OCI-LY1 (cell line): ENCODE data around the gene SLC25A4.

Experiments
- H2AFZ ChIP-seq: fragments of 200-600 bp; sonication (generic), shearing (Covaris generic); 2 replicates; pipeline ENCODE4 v1.6.0; 2014; ENCODE audit warnings: antibody characterized with exemption, mild to moderate bottlenecking, low read length
- H3F3A ChIP-seq: fragments of 200-600 bp; sonication (generic), shearing (Covaris generic); 2 replicates; pipeline ENCODE4 v1.6.0; 2014; ENCODE audit warnings: mild to moderate bottlenecking, antibody characterized with exemption, low read length, moderate library complexity; ENCODE audit not compliant: insufficient read depth
- H3K27ac ChIP-seq: fragments of 200-600 bp; sonication (generic); 2 replicates; pipeline ENCODE4 v1.5.1; 2014; ENCODE audit warnings: low read length, mixed run types, mild to moderate bottlenecking, low read depth; ENCODE audit not compliant: poor library complexity, severe bottlenecking
- H3K27me3 ChIP-seq: fragments of 200-600 bp; sonication (generic); 2 replicates; pipeline ENCODE4 v1.6.0; 2014; ENCODE audit warnings: antibody characterized with exemption, mild to moderate bottlenecking, low read length, moderate library complexity; ENCODE audit not compliant: insufficient read depth
- H3K36me3 ChIP-seq: fragments of 200-600 bp; sonication (generic); 2 replicates; pipeline ENCODE4 v1.6.1; 2014; ENCODE audit warnings: mild to moderate bottlenecking, antibody characterized with exemption, low read length, moderate library complexity, mixed read lengths; ENCODE audit not compliant: insufficient read depth
- H3K4me1 ChIP-seq: fragments of 200-600 bp; sonication (generic); 2 replicates; pipeline ENCODE4 v1.5.1; 2014; ENCODE audit warnings: mild to moderate bottlenecking, low read length, moderate library complexity; ENCODE audit not compliant: insufficient read depth, severe bottlenecking
- H3K4me2 ChIP-seq: fragments of 200-600 bp; sonication (generic), shearing (Covaris generic); 2 replicates; pipeline ENCODE4 v1.6.1; 2014; ENCODE audit warnings: low read length
- H3K4me3 ChIP-seq: fragments of 200-600 bp; sonication (generic); 2 replicates; pipeline ENCODE4 v1.5.1; 2014; ENCODE audit warnings: low read length, low read depth, mild to moderate bottlenecking, mixed read lengths; ENCODE audit not compliant: poor library complexity, severe bottlenecking
- H3K79me2 ChIP-seq: fragments of 200-600 bp; shearing (Covaris generic); 2 replicates; pipeline ENCODE4 v1.6.1; 2016; ENCODE audit warnings: mixed run types, low read length, mixed read lengths; ENCODE audit not compliant: insufficient read depth
- H3K9ac ChIP-seq: fragments of 200-600 bp; sonication (generic), shearing (Covaris generic); 2 replicates; pipeline ENCODE4 v1.6.1; 2014; ENCODE audit warnings: mild to moderate bottlenecking, low read length, mixed read lengths
- H3K9me2 ChIP-seq: fragments of 200-600 bp; sonication (generic), shearing (Covaris generic); 2 replicates; pipeline ENCODE4 v1.6.1; 2014; ENCODE audit warnings: low read depth, mild to moderate bottlenecking, low read length, mixed read lengths
- H3K9me3 ChIP-seq: fragments of 200-600 bp; shearing (Covaris generic); 2 replicates; pipeline ENCODE4 v1.6.1; 2014; ENCODE audit warnings: low read length, mixed read lengths
- H4K20me1 ChIP-seq: fragments of 200-600 bp; sonication (generic), shearing (Covaris generic); 2 replicates; pipeline ENCODE4 v1.6.0; 2016; ENCODE audit warnings: mild to moderate bottlenecking, low read length; ENCODE audit not compliant: insufficient read depth
- EZH2 ChIP-seq: fragments of 200-600 bp; sonication (generic), shearing (Covaris generic); IDR thresholded peaks from 2 replicates; pipeline ENCODE4 v1.8.0; 2017; ENCODE audit warnings: borderline replicate concordance, mixed run types, mild to moderate bottlenecking, antibody characterized with exemption, low read length, moderate library complexity, mixed read lengths
- TF ChIP-seq, protein P1 (sequence below): fragments of 200-600 bp; sonication (generic), shearing (Covaris generic); IDR thresholded peaks from 2 replicates; pipeline ENCODE4 v1.5.1; 2017; ENCODE audit warnings: mild to moderate bottlenecking, antibody characterized with exemption, low read length, moderate library complexity, mixed read lengths

The SLC25A4 gene

DNA sequence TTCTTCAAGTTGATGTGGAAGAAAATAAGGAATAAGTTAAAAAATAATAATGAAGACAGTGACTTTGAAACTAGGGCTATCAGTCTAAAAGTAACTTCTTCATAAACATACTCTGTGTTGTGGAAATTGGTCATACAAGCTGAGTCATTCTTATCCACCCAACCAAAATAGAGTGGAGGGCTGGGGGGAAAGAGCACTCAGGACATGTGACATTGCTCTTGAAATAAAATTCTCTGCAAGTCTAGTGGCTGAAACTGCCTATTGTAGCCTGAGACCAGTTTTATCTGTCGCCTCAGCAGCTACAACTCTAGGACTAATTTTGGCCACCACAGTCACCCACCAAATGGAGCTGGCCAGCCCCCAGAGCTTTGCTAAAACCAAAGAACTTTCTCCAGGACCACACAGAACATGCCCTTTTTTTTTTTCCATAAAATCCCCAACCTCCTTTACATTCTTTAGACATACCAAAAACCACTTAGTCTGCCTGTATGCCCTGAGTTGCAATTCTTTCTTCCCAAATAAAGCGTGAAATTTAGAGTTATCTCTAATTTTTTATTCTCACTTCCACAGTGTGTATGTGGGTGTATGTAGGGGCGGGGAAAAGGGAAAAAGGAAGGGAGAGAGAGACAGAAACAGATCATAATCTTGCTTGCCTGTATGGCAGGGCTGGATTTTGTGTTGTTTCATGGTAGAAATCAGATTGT is 23.0 kb upstream of the SLC25A4 start:
- H3K4me2 ChIP-seq = no peak overlapping the region
- H3K36me3 ChIP-seq = no peaks in the 10 kb centered on the region
- no peaks in the 10 kb centered on the region for H3K4me1 ChIP-seq
- no peaks in the 10 kb centered on the region for H3K9me2 ChIP-seq
- no peaks in the 10 kb centered on the region for H3K79me2 ChIP-seq
- no peaks in the 10 kb centered on the region for H3F3A ChIP-seq
- H3K27ac ChIP-seq = no peak overlapping the region
- H4K20me1 ChIP-seq = no peaks in the 10 kb centered on the region
- no peaks in the 10 kb centered on the region for H3K9me3 ChIP-seq
- H3K9ac ChIP-seq = no peak overlapping the region
- H3K4me3 ChIP-seq = no peak overlapping the region
- H3K27me3 ChIP-seq = no peaks in the 10 kb centered on the region
- H2AFZ ChIP-seq = no peak overlapping the region
- TF ChIP-seq, protein P1, sequence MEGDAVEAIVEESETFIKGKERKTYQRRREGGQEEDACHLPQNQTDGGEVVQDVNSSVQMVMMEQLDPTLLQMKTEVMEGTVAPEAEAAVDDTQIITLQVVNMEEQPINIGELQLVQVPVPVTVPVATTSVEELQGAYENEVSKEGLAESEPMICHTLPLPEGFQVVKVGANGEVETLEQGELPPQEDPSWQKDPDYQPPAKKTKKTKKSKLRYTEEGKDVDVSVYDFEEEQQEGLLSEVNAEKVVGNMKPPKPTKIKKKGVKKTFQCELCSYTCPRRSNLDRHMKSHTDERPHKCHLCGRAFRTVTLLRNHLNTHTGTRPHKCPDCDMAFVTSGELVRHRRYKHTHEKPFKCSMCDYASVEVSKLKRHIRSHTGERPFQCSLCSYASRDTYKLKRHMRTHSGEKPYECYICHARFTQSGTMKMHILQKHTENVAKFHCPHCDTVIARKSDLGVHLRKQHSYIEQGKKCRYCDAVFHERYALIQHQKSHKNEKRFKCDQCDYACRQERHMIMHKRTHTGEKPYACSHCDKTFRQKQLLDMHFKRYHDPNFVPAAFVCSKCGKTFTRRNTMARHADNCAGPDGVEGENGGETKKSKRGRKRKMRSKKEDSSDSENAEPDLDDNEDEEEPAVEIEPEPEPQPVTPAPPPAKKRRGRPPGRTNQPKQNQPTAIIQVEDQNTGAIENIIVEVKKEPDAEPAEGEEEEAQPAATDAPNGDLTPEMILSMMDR = no peak
- no peak for TF ChIP-seq EZH2

DNA sequence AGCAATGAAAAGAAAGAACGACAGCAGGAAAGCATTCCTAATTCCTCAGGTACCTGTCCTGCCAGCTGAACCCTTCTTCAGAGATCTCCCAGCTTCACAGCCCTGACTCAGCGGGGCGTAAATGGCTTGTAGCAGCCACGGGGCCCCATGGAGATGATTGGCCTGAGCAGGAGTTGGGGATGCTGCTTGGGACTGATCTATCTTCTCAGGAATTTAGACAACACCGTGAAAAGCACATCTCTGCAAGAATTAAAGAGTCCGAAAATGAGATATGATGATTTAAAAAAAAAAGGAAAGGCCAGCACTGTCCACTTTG is 22.5 kb upstream of the SLC25A4 start:
- H3K9ac ChIP-seq = no peak overlapping the region
- H3K9me3 ChIP-seq = no peaks in the 10 kb centered on the region
- H2AFZ ChIP-seq = no peak overlapping the region
- H4K20me1 ChIP-seq = no peaks in the 10 kb centered on the region
- TF ChIP-seq, protein P1 = no peak
- no peak for TF ChIP-seq EZH2
- no peak overlapping the region for H3K4me3 ChIP-seq
- no peaks in the 10 kb centered on the region for H3K4me1 ChIP-seq
- H3K36me3 ChIP-seq = no peaks in the 10 kb centered on the region
- no peaks in the 10 kb centered on the region for H3K79me2 ChIP-seq
- H3K27me3 ChIP-seq = no peaks in the 10 kb centered on the region
- no peaks in the 10 kb centered on the region for H3K9me2 ChIP-seq
- H3F3A ChIP-seq = no peaks in the 10 kb centered on the region
- no peak overlapping the region for H3K4me2 ChIP-seq
- H3K27ac ChIP-seq = no peak overlapping the region

DNA sequence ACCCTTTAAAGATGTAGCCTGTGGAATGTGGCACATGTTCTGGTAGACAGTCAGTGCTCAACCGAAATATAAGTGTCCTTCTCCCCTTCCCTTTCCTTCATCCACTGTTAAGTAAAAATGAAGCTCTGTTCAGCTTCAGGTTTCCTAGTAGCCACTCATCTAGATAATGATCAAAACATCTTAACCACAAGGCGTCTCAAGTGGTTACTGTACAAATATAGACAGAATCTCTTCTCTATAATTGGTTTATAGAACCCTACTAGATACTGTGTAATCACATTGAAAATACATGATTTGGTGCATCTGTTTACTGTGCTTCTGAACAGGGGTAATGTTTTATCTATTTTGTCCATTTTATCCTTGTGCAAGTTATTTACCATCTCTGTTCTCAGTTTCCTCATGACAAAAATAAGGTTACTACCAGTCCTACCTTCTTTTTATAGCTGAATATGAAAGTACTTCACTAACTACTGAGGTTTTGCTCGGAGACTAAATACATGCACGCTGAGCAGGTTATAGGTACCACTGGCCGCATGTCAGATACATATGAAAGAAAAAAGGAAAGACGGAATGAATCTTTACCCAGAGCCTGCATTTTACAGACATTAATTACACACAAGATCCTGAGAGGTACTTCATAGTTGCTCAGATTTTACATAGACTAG is 20.3 kb upstream of the SLC25A4 start:
- Histone ChIP-seq H4K20me1 (no peaks in the 10 kb centered on the region), H2AFZ (no peak overlapping the region), H3K79me2 (no peaks in the 10 kb centered on the region), H3K9me2 (no peaks in the 10 kb centered on the region), H3F3A (no peaks in the 10 kb centered on the region), H3K27me3 (no peaks in the 10 kb centered on the region), H3K4me3 (no peak overlapping the region), H3K9me3 (no peaks in the 10 kb centered on the region), H3K4me2 (no peak overlapping the region), H3K36me3 (no peaks in the 10 kb centered on the region), H3K27ac (no peak overlapping the region), H3K4me1 (no peaks in the 10 kb centered on the region), H3K9ac (no peak overlapping the region)
- TF ChIP-seq EZH2 = no peak

DNA sequence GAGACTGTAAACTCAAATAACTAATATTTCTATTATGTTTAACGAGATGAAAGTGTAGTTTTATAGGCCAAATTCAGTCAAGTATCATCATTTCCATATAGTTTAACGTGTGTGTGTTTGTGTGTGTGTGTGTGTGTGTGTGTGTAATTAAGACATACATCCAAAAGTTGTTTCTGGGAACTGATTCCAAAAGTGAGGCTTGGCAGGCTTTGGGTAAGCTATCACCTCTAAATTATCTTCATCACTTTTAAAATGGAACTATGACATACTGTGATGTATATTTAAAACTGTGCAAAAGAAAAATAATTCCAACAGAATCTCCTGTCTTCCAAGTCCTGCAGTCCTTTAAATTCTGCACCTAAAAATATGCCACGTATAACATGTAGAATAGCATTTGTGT is 19.1 kb upstream of the SLC25A4 start:
- H3K4me3 ChIP-seq = no peak overlapping the region

More for the DNA sequence above, 19.1 kb upstream of the SLC25A4 start:
- Histone ChIP-seq H3K9ac (no peak overlapping the region), H3K9me3 (no peaks in the 10 kb centered on the region), H3K9me2 (no peaks in the 10 kb centered on the region), H3F3A (no peaks in the 10 kb centered on the region), H3K4me1 (no peaks in the 10 kb centered on the region), H3K36me3 (no peaks in the 10 kb centered on the region), H3K27ac (no peak overlapping the region), H4K20me1 (no peaks in the 10 kb centered on the region), H3K27me3 (no peaks in the 10 kb centered on the region), H3K79me2 (no peaks in the 10 kb centered on the region), H3K4me2 (no peak overlapping the region), H2AFZ (no peak overlapping the region)
- TF ChIP-seq, protein P1 = no peak
- no peak for TF ChIP-seq EZH2
